Prostate gland (tissue), 2 donors: ENCODE measurements around the gene GRID1.

Experiments
- POLR2AphosphoS5 ChIP-seq: sonication (generic); formaldehyde crosslinking; IDR thresholded peaks from one replicate; pipeline ENCODE4 v1.6.1; 2017; ENCODE audit warnings: antibody characterized with exemption
- TF ChIP-seq, protein P1 (sequence below), 4 experiments: fragments of 200-600 bp in 2 of 4; fragments of 450-650 bp in 2 of 4; sonication (generic) in 2 of 4; IDR thresholded peaks; 1 replicate in 3 of 4; 2 replicates in 1 of 4; pipeline ENCODE4 v1.5.1; 2016 to 2019; ENCODE audit warnings: antibody characterized with exemption in 4 of 4, mild to moderate bottlenecking in 2 of 4, moderate library complexity in 2 of 4

DNA sequence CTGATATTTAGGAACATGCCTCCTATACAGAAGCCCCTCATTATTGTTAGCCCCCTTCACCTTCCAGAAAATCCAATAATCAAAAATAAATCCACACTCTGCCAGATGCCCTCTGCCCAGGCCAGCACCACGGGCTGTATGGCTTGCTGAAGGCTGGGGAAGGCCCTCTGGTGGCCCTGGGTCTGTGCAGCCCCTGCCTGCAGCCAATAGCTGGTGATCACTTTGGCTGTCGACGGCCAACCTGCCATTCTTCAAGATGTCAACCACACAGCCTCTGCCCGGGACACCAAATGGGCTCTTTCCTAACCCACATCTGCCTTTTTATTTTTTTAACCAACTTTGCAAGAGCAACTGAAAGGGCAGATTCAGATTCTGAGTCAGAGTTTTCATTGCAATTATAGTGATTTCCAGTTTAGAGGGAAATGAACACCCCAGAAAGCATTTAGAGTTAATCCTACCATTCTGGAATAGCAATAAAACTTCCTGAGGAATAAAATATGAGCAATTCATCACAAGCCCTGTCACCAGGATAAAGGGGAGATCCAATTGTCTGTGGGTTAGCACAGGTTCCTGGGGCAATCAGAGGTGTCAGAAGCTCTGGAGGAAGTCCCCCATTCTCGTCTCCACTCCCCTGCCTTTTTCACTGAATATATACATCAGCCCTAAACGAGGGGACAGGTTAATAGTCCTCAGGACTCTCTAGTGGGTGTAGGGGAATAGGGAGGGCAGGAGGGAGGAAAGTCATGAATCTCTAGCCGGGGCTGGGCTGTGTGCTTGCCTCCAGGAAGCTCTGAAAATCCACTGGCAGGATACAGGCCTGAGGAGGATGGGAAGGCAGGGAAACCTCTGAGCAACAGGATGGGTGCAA lies 211.3 kb downstream of the GRID1 start:
- TF ChIP-seq, protein P1, sequence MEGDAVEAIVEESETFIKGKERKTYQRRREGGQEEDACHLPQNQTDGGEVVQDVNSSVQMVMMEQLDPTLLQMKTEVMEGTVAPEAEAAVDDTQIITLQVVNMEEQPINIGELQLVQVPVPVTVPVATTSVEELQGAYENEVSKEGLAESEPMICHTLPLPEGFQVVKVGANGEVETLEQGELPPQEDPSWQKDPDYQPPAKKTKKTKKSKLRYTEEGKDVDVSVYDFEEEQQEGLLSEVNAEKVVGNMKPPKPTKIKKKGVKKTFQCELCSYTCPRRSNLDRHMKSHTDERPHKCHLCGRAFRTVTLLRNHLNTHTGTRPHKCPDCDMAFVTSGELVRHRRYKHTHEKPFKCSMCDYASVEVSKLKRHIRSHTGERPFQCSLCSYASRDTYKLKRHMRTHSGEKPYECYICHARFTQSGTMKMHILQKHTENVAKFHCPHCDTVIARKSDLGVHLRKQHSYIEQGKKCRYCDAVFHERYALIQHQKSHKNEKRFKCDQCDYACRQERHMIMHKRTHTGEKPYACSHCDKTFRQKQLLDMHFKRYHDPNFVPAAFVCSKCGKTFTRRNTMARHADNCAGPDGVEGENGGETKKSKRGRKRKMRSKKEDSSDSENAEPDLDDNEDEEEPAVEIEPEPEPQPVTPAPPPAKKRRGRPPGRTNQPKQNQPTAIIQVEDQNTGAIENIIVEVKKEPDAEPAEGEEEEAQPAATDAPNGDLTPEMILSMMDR (IDR thresholded peaks at IDR 0.05), result no peak
- no peak for TF ChIP-seq POLR2AphosphoS5
